COLO668 (cell line): ENCODE results near the gene TMEM116.

ENCODE experiments used
- DNase-seq: peaks from one replicate; lab custom pipeline; 2025; ENCODE audit not compliant: unreplicated experiment; lab: John Stamatoyannopoulos, UW

The TMEM116 gene

GRCh38 chr12:111905502-111905901 is 107.5 kb downstream of the TMEM116 start:
- DNase-seq: no peak

GRCh38 chr12:111904446-111904975 is 108.5 kb downstream of the TMEM116 start:
- DNase-seq: no peak

DNA sequence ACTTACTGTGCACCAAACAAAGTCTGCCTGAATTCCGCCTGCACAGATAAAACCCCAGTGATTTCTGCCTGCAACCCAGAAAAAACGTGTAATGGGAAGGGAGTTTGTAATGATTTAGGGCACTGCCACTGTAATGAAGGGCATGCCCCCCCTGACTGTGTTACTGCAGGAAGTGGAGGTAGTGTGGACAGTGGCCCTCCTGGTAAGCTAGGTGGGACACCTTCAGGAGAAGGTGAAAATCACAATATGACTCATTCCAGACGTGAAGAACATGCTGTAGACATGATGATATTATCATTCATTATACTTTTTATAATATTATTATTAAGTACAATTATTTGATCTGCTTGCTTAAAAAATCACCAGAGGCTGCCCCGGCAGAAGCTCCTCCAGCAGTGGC is 111.8 kb downstream of the TMEM116 start:
- DNase-seq: no peak

DNA sequence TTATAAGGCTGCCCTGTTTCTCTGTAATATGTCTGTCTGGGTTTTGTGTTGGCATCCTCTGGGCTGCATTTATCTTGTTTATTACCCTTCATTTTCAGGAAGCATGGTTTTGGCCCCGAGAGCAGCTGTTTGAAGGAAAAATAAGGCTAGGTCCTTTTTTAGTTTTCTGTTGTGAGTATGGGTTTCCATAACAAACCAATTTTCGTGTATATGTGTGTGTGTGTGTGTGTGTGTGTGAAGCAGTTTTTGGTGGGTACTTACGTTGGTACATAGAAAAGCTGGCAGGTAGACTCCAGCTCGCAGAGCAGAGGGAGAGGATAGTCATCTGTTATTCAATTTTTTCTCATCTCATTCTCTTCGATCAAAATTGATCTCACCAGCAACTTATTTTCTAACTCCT is 118.4 kb downstream of the TMEM116 start:
- DNase-seq: no peak

- no peak for DNase-seq
Observed at GRCh38 chr12:111893287-111893686, 119.7 kb downstream of the TMEM116 start.

- DNase-seq: no peak
Observed at GRCh38 chr12:111887926-111888745, 124.8 kb downstream of the TMEM116 start.

GRCh38 chr12:111886662-111887545 is 126.1 kb downstream of the TMEM116 start:
- no peak for DNase-seq

GRCh38 chr12:111881716-111882115 is 131.2 kb downstream of the TMEM116 start:
- DNase-seq: no peak
